Stomach (tissue), 4 donors: ENCODE results near the gene TTF2.

Experiments
- CTCF ChIP-seq, 7 experiments: fragments of 450-650 bp in 4 of 7; fragments of 200-600 bp in 3 of 7; sonication (generic) in 3 of 7; IDR thresholded peaks; one replicate each; pipeline ENCODE4 v1.5.1; 2016 to 2019; ENCODE audit warnings: antibody characterized with exemption in 7 of 7, control low read depth in 2 of 7, mild to moderate bottlenecking in 1 of 7
- EP300 ChIP-seq: sonication (generic); formaldehyde crosslinking; IDR thresholded peaks from one replicate; pipeline ENCODE4 v1.6.1; 2017; ENCODE audit warnings: antibody characterized with exemption
- POLR2A ChIP-seq, 4 donors: fragments of 450-650 bp; IDR thresholded peaks; one replicate each; pipeline ENCODE4 v1.6.1; 2016; ENCODE audit warnings: antibody characterized with exemption in 4 of 4, control low read depth in 2 of 4, mild to moderate bottlenecking in 1 of 4, moderate library complexity in 1 of 4
- POLR2AphosphoS5 ChIP-seq, 3 donors: sonication (generic); formaldehyde crosslinking; IDR thresholded peaks; one replicate each; pipeline ENCODE4 v1.6.1; 2016; ENCODE audit warnings: antibody characterized with exemption in 3 of 3

- TF ChIP-seq CTCF (IDR thresholded peaks at IDR 0.05) (no peak), POLR2A (IDR thresholded peaks at IDR 0.05) (no peak), POLR2AphosphoS5 (IDR thresholded peaks at IDR 0.05) (no peak), EP300 (no peak)
These were observed 86.6 kb downstream of the TTF2 start for GRCh38 chr1:117146575-117147340.
